Stimulated activated CD8-positive, alpha-beta memory T cell treated with anti-CD3 and anti-CD28 coated beads, Interleukin-12 subunit alpha, Interleukin-12 subunit beta, amount 100 ng/mL, for 24 hours (primary cell): Measurements from ENCODE around the gene POLRMT.
"Not testable (repeated sequence)": the region's sequence is repeated elsewhere in the genome, so short reads cannot be mapped to it uniquely, and the experiment has no call there.

ENCODE experiments used
- DNase-seq: peaks from one replicate; pipeline ENCODE4 v3.0.0-alpha.2; 2020; ENCODE audit errors: extremely low read depth

POLRMT gene

DNA sequence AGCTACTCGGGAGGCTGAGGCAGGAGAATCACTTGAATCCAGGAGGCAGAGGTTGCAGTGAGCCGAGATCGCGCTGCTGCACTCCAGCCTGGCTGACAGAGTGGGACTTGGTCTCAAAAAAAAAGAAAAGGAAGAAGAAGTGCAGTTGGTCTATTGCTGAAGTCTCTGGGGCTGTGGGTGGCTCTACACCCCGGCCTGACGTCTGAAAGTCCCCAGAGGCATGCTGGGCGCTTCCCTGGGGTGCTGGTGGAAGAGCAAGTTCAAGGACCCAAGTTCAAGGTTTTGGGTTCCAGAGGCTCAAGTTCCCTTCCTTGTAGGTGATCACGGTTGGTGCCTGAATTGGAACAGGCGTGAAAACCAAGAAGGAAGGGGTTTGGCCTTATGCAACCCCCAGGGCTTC lies 39.8 kb downstream of the POLRMT start:
- no peak for DNase-seq

- DNase-seq, result no peak
These were observed 40.3 kb downstream of the POLRMT start for GRCh38 chr19:593055-593454.

- no peak for DNase-seq
These were observed 41.2 kb downstream of the POLRMT start for GRCh38 chr19:592101-592500.

DNA sequence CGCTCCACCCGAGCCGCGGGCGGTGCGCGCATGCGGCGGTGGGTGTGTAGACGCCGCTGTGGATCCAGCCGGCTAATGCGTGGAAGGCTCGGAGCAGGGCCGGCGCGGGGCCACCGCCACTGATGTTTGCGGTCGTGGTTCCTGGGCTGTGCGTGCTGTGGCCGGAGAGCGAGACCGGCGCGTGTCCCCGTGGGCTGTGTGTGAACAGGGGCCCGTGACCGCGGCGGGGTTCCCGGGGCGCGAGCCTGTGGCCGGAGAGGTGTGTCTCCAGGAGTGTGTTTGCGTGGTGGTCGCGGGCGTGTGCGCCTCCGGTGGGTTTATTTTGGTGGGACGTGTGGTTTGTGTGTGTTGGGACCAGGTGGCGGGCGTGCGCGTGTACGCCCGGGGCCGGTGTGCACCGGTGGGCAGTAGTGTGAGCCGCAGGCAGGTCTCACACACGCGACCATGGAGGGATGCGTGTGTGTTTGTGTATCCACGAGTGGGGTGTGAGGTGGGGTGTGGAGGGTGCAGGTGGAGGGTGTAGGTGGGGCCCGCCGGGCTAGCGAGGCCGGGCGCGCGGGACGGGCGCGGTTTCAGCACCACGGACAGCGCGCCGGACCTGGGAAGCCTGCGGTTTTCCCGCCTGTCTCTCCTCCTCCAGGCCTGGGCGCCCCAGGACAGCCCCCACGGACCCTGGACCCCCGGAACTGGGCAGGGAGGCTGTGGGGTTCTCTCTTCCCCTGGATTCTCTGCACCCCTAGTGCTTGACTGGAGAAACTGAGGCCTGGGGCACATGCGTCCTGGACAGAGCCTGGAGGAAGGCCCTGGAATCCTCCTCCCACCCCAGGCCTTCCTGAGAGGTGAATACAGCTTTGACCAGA lies 42.0 kb downstream of the POLRMT start:
- DNase-seq, result no peak

DNA sequence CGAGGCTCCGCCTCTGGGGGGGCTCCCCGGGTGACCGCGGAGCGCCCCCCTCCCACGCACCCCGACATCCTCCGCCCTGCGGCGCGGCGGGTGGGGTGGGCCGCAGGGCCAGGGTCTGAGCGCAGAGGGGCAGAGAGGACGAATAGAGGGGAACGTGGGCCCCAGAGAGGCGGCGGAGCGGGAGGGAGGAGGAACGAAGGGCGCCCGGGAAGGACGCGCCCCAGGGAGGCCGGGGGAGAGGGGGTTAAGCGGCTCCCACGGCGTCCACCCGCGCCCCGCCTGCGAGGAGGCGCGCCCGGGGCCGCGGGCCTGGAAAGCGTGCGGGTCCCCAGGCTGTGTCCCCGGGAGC lies 42.6 kb downstream of the POLRMT start:
- no peak for DNase-seq

- DNase-seq, result no peak
These were observed 43.0 kb downstream of the POLRMT start for GRCh38 chr19:590396-590745.

GRCh38 chr19:589693-590395 lies 43.5 kb downstream of the POLRMT start, which contains the start of gene HCN2:
HCN2 (plus strand) TSS chr19:589881; CDS start chr19:589946, 65 bp downstream.
- no peak for DNase-seq

DNA sequence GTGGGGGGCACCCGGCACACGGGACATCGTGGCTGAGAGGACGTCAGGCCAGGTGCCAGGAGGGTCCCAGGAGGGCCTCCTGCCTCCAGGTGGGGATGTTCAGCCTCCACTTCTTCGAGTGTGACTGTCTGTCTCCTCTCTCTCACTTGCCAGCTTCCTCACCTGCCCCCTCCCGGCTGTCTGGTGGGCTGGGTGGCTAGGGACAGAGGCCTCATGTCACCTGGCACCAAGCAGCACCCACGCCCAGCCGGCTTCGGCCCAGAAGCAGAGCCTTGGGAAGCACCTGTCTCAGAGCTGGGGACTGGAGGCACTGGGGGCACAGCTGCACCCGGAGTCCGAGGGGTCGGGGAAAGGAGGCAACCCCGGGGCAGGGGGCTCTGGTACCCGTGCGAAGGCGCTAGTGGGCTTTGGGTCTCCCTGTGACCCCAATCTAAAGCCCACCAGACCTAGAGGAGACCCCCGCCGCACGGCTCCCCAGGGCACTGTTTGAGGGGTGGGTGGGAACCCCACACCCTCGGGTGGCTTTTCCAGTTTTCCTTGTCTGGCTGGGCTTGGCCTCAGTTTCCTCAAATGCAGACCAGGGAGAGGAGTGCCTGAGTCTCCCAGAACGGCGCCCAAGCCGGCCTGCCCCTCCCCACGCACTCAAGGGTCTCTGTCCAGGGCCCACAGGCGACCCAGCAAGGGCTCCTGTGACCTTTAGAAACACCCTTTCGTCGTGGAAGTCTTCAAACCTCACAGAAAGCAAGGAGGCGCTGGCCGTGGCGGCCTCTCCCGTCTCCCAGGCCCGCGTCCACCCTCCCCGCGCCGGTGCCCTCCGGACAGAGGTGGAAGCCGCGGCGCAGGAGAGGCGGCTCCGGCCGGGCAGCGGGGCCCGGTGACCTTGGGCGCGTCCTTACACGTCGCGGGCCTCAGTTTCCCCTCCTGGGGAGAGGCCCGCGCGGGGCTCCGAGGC lies 44.3 kb downstream of the POLRMT start:
- no peak for DNase-seq

GRCh38 chr19:588093-588740 lies 45.1 kb downstream of the POLRMT start:
- no peak for DNase-seq

DNA sequence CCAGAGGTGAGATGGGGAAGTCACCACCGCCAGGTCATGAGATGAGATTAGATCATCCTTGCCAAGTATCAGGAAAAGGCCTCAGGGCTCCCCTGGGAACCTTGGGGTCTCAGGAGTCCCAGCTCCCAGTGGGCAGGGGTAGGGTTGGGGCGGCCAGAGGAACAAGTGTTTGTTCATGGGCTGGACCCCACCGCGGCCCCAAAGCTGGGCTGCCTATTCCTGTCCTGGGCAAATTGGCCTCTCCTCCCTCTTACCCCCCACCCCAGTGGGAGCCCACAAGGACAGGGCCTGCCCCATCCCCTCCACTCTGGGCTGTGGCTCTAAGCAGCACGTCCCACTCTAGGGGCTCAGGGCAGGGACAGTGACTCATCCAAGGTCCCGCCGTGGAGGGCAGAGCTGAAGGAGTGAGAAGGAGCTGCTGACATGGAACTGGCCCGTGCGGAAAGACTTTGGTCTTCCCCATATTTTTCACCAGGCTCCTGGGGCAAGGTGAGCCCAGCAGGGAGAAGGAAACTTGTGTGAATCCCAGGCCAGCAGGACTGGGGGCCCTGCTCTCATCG lies 47.7 kb downstream of the POLRMT start:
- no peak for DNase-seq

DNA sequence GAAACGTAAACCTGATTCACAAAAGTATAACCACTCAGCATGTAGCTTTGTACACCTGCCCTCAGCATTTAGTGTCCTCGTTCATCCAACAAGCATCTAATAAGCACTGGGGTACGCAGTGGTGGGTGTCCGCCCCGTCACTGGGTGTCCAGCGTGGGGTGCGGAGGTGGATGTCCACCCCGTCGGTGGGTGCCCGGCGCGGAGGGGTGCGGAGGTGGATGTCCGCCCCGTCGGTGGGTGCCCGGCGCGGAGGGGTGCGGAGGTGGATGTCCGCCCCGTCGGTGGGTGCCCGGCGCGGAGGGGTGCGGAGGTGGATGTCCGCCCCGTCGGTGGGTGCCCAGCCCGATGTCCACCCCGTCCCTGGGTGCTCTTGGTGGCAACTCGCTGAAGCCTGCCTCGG lies 48.2 kb downstream of the POLRMT start:
- not testable (repeated sequence) for DNase-seq

DNA sequence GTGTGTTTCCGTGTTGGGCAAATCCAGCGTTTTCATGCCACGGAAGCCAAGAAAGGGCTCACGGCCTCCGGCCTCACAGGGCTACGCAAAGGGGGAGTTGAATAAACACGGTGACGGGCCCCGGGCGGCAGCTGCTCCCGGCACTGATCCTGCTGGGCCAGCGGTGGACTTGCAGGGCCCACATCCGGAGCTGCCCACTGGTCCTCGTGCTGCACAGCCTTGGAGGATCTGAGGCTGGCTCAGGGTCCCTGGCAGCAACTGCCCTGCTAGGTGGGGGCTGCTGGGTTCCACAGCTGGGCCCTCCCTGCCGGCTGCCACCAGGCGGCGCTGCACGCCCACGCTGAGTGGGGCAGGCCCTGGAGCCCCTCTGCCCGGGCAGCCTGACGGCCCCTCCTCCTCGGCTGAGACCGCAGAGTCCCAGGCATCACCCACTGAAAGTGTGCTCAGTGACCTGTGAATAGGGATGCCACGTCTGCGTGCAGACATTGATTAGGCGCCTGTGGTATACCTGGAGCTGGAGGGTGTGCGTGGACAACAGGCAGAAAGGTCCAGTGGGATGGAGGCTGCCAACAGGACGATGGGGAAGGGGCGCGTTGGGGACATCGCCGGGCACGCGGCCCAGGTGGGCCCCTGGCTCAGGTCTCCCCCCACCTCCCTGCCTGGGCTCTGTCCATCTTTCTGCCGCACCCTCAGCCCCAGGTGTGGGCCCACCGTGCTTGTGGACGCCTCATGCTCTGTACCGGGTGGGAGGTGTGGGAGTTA lies 48.9 kb downstream of the POLRMT start:
- peak; percentile 34 for DNase-seq

- DNase-seq, result no peak
These were observed 49.4 kb downstream of the POLRMT start for GRCh38 chr19:583968-584239.

GRCh38 chr19:583198-583967 lies 50.0 kb downstream of the POLRMT start:
- no peak for DNase-seq

DNA sequence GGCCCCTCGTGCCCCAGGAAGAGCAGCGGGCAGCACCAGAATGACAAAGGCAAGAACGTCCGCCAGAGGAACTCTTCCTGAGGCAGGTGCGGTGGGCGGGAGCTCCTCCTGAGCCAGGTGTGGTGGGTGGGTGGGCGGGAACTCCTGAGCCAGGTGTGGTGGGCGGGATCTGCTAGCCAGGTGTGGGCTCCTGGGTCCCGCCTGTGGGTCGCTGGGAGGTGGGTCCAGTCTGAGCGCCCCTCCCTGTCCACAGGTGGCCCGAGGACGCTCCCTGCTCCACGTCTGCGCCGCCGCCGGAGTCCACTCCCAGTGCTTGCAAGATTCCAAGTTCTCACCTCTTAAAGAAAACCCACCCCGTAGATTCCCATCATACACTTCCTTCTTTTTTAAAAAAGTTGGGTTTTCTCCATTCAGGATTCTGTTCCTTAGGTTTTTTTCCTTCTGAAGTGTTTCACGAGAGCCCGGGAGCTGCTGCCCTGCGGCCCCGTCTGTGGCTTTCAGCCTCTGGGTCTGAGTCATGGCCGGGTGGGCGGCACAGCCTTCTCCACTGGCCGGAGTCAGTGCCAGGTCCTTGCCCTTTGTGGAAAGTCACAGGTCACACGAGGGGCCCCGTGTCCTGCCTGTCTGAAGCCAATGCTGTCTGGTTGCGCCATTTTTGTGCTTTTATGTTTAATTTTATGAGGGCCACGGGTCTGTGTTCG lies 50.7 kb downstream of the POLRMT start:
- DNase-seq, result no peak

GRCh38 chr19:581399-582111 lies 51.8 kb downstream of the POLRMT start:
- no peak for DNase-seq

DNA sequence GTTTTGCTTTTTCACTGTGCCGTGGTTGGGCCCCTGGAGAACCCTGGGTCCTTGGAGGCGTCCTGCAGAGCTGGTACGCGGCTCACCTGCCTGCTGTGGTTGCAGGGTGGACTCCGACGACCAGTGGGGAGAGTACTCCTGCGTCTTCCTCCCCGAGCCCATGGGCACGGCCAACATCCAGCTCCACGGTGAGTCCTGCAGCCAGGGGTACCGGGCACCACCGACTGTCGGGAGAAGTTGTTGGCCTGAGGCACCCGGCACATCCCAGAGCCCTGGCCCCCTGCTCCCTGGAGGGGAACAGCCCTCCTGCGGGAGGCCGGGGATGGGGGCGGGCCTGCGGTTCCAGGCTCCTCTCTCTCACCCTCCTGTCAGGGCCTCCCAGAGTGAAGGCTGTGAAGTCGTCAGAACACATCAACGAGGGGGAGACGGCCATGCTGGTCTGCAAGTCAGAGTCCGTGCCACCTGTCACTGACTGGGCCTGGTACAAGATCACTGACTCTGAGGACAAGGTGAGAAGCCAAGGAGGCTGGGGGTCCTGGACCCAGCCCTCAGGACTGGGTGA lies 53.0 kb downstream of the POLRMT start:
- no peak for DNase-seq

DNA sequence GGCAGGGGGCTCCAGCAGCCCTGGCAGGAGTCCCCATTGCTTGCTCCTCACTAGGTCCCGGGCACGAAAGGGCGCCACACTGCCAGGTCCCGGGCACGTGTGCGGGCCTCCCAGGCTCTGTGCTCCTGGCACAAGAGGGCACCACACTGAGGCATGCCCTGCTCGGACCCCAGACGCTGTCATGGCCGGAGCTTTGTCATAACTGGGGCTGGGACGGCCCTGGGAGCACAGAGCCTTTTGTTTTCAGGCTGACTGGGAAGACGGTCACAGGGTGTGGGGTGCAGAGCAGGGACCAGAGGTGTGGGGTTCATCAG lies 53.5 kb downstream of the POLRMT start:
- no peak for DNase-seq
